Activated CD8-positive, alpha-beta memory T cell treated with anti-CD3 and anti-CD28 coated beads, Interleukin-2, amount 50 U/mL, for 24 hours (primary cell): Measurements from ENCODE around the gene GAD2.
"Not testable (repeated sequence)": the region's sequence is repeated elsewhere in the genome, so short reads cannot be mapped to it uniquely, and the experiment has no call there.

Experiments
- DNase-seq: peaks from one replicate; pipeline ENCODE4 v3.0.0-alpha.2; 2020; ENCODE audit errors: extremely low read depth

Gene GAD2

GRCh38 chr10:26318672-26319071 lies 102.1 kb downstream of the GAD2 start:
- DNase-seq = no peak

DNA sequence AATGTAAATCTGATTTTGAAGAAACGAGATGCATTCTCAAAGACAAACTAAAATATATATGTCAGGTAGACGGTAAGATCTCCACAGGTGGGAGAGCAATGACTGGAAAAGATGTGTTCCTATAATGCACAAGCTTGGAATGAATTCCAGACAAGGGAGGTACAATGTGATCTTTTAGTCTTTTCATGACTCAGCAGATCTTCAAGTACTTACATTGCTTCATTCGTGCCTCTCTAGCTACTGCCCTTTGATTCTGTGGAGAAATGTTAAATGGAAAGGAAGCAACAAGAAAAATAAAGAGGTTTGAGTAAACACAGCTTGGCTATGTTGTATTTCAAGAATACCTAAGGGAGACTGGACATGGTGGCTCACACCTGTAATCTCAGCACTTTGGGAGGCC lies 106.6 kb downstream of the GAD2 start:
- no peak for DNase-seq

DNA sequence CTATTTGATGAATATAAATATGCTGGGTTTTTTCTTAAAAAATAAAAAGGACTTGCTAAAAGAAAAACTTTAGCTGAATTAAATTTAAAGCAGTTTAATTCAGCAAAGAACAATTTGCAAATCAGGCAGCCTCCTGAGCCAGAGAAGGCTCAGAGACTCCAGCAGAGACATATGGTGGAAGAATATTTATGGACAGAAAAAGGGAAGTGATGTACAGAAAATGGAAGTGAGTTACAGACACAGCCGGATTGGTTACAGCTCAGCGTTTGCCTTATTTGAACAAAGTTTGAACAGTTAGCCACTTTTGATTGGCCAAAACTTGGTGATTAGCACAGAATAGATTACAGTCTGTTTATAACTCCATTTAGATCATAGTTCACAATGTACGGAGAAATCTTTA lies 110.3 kb downstream of the GAD2 start:
- DNase-seq = no peak

DNA sequence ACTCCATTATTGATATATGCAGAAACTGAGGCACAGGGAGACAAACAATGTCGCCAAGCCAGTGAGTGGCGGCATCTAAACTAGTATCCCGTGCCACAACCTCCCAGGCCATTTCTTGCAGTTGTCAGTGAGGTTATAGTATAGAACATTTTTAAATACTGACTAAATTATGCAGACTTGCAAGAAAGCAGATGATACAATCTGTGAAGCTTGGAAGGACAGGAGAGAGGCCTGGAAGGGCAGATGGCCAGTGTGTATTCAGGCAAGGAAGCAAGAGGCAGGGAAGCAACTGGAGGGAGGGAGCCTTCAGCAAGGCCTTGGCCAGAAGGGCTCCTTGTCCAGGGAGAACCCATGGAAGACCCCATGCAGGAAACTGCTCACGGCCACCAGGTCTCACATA lies 111.2 kb downstream of the GAD2 start:
- no peak for DNase-seq

DNA sequence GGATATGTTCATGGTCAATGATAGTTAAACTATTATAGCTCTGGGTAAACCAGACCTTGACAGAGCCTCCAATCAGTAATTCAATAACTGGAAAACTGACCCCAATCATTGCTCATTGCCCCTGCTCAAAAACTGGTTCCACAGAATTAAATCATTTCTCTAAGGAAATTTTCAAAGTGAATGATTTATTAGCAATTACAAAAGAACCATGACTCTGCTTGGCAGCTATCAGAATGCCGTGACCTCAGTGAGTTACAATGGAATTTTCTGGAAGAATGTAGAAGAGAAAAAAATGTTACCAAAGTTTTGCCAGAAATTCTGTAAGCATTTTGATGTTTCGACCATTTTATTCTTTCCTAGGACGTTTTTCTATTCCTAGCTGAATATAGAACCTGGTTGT lies 114.8 kb downstream of the GAD2 start:
- no peak for DNase-seq

DNA sequence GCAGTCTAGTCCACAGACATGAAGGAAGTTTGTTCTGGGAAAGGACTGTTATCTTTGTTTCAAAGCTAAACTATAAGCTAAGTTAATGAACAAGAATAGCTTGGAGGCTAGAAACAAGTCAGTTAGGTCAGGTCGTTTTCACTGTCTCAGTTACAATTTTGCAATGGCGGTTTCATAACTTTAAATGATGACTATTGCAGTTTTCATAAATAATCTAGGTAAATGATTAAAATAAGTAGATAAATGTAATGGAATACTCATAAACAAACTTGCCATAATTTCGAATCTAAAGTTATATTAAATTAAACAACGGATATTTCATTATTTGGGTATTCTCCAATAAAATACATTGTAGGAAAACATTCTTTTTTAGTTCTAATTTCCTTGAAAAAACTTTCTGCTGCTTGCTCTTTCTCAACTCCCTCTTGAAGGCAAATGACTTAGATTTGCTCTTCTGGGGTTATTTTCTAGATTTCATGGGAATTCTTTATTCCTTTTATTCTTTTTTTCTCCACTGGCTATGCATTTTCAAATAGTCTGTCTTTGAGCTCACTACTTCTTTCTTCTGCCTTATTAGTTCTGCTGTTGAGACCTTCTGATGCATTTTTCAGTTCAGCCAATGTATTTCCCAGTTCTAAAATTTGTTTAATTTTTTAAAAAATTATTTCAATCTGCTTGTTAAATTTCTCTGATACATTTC lies 117.8 kb downstream of the GAD2 start:
- DNase-seq = no peak

DNA sequence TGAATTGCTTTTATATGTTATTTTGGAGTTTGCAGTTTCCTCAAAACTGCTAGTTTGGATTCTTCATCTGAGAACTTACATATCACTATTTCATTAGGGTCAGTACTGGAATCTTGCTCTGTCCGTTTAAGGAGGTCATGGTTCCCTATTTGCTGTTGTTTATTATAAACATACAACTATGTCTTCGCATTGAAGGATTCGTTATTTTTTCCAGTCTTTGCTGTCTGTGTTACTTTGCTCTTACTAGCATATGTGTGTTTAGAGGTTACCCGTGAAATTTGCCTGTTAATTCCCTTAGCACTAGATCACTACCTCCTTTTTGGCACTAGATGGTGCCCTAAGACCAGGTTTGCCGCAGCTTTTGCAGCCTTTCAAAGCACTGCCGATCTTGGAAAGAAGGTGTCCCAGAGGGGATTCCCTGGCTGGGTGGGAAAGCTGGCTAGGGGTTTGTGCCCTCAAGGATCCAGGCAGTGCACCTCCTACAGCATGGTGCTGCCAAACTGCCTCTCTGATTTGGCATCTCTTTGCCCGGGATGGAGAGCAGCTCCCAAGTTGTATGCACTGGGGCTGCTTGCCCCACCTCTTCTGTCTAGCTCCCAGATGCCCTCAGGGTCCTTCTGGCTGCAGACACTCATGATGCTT lies 118.5 kb downstream of the GAD2 start:
- DNase-seq = peak; percentile 23

GRCh38 chr10:26335574-26336093 lies 119.1 kb downstream of the GAD2 start:
- no peak for DNase-seq

DNA sequence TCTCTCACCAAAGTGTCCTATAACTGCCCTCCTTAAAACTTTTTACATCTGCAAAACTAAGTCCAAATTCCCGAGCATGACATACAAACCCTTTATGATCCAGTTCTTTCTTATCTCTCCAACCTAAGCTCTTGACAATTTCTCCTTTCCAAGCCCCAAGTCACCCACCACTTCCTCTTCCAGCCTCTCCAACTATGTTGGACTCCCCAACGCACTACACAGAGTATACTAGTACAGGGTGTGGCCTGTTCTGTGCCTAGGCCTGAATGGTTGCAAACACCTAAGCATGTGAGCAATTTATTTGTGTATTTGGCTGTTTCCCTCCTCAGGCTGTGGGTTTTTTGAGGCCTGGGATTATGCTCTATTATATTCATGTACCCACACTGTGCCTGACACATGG lies 120.4 kb downstream of the GAD2 start:
- no peak for DNase-seq

- no peak for DNase-seq
Measured at GRCh38 chr10:26341701-26342100, 125.1 kb downstream of the GAD2 start.

GRCh38 chr10:26348821-26349417 lies 132.3 kb downstream of the GAD2 start:
- DNase-seq = not testable (repeated sequence)
